VCaP (cell line): ENCODE results near the gene KLRC4.
"Not testable (repeated sequence)": the region's sequence is repeated elsewhere in the genome, so short reads cannot be mapped to it uniquely, and the experiment has no call there.

ENCODE experiments used
- H3K27ac ChIP-seq: fragments of 450-650 bp; 2 replicates; pipeline ENCODE4 v1.5.1; 2017
- TF ChIP-seq, protein P1 (sequence below): fragments of 450-650 bp; conservative IDR thresholded peaks from 2 replicates; pipeline ENCODE4 v1.5.1; 2017; ENCODE audit warnings: mild to moderate bottlenecking, moderate library complexity

The KLRC4 gene, protein sequence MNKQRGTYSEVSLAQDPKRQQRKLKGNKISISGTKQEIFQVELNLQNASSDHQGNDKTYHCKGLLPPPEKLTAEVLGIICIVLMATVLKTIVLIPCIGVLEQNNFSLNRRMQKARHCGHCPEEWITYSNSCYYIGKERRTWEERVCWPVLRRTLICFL

DNA sequence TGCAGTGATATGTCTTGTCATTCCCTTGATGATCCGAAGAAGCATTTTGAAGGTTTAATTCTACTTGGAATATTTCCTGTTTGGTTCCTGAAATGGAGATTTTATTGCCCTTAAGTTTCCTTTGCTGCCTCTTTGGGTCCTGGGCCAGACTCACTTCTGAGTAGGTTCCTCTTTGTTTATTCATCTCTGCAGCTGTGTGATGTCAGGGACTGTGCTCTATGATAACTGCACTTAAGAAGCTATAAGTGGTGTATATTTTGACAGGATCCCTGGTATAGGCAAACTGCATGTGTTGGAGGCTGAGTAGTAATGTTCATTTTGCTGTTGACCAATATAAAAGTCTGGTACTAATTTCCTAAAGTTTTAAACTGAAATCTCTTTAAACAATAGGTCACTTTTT lies at the start of gene KLRC4:
Gene KLRC4 (minus strand): TSS at position 366 of the 400 bp plus-strand sequence. CDS start 182 bp downstream, at position 184.
- TF ChIP-seq, protein P1, sequence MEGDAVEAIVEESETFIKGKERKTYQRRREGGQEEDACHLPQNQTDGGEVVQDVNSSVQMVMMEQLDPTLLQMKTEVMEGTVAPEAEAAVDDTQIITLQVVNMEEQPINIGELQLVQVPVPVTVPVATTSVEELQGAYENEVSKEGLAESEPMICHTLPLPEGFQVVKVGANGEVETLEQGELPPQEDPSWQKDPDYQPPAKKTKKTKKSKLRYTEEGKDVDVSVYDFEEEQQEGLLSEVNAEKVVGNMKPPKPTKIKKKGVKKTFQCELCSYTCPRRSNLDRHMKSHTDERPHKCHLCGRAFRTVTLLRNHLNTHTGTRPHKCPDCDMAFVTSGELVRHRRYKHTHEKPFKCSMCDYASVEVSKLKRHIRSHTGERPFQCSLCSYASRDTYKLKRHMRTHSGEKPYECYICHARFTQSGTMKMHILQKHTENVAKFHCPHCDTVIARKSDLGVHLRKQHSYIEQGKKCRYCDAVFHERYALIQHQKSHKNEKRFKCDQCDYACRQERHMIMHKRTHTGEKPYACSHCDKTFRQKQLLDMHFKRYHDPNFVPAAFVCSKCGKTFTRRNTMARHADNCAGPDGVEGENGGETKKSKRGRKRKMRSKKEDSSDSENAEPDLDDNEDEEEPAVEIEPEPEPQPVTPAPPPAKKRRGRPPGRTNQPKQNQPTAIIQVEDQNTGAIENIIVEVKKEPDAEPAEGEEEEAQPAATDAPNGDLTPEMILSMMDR: no peak
- peak within 1 kb of the TSS; percentile 73 for H3K27ac ChIP-seq

DNA sequence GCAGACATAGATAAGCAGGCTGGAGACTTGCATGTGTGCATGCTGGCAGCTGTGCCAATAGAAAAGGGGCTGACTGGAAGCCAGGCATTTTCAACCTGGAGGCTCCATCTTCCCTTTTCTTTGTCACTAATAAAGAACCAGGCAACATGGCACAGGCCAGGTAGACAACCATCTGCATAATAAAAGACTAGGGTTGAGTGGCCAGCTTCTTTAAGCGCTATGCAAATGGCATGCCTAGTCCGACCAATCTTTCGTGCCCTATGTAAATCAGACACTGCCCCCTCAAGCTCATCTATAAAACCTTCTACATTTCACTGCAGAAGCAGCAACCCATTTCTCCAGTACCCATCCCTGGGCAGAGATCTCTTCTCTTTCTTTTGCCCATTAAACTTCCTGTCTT lies 48.2 kb upstream of the KLRC4 start:
- TF ChIP-seq, protein P1: no peak
- no peak overlapping the region for H3K27ac ChIP-seq

DNA sequence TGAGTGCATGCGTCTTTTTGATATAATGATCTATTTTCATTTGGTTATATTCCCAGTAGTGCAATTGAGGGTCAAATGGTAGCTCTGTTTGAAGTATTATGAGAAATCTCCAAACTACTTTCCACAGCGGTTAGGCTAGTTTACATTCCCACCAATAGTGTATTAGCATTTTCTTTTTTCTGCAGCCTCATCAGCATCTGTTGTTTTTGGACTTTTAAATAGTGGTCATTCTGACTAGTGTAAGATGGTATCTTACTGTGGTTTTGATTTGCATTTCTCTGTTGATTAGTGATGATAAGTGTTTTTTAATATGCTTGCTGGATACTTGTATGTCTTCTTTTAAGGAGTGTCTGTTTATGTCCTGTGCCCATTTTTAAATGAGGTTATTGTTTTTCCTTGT lies 47.3 kb upstream of the KLRC4 start:
- no peak overlapping the region for H3K27ac ChIP-seq
- TF ChIP-seq, protein P1: no peak

DNA sequence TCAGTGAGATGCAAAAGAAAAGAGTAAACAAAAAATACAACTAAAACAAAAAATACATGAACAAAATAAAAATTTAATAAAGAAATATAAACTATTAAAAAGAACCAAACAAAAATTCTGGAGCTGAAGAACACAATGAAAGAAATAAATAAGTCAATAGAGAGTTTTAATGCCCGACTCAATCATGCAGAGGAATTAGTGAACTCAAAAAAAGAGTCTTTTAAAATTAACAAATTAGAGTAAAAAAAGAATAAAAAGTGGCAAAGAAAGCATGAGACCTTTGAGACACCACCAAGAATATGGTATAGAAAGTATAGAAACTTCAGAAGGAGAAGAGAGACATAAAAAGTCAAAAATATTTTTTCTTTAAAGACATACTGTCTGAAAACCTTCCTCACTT lies 46.2 kb upstream of the KLRC4 start:
- TF ChIP-seq, protein P1: no peak
- H3K27ac ChIP-seq: no peak overlapping the region

DNA sequence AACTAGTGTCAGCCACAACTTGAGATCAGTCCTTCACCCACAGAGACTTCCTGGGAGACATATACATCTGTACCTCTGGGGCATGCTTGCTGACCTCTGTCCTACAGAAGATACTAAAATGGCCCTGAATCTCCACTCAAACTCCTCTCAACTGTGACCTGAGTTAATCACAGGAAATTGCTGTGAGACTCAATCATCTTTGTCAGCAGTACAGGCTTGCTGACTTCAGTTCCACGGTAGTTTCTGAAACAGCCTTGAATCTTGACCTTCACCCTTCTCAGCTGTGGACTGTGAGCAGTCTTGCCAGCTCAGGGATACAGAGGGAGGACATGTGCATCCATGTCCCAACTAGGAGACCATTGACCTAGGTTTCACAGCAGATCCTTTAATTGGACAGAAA lies 45.0 kb upstream of the KLRC4 start:
- H3K27ac ChIP-seq: no peak overlapping the region
- TF ChIP-seq, protein P1: no peak

DNA sequence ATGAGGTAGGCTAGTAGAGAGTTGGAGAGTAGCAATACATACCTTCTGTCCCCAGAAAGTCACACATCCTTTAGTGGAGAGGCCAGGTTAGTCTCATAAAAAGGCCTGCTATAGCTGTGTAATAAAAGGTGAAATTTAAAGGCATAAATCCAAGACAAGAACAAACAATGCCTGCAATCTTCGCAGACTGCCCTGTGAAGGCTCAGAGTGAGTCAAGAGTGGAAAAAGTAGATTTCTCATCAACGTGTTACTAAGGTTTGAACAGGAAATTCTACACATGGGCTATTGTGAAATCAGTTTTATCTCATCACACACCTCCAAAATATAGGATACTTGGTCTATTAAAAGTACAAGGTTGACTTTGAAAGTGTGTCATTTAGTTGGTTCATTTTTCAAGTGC lies 43.6 kb upstream of the KLRC4 start, which contains the start of gene KLRC1:
Gene KLRC1 (minus strand): TSS at position 222 of the 400 bp plus-strand sequence. CDS start 2,221 bp downstream, outside the sequence.
- no peak within 1 kb of the TSS for H3K27ac ChIP-seq
- TF ChIP-seq, protein P1: no peak

DNA sequence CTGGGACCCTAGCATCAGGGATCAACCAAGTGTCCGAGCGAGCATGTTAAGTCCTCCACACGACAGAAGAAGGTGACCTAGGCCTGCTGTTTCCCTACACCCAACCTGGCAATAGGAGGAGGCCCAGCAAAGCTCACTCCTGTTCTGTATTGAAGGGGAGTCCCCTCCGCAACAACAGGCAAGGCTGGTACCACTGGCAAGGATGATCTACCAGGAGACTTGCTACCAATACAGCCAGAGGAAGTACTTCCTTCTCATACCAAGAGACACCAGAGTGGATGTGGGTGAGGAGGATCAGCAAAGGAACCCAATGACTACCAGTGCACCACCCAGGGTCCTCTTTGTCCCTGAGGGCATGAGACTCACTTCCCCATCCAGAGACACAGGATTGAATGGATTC lies 38.7 kb upstream of the KLRC4 start:
- no peak overlapping the region for H3K27ac ChIP-seq
- TF ChIP-seq, protein P1: no peak

DNA sequence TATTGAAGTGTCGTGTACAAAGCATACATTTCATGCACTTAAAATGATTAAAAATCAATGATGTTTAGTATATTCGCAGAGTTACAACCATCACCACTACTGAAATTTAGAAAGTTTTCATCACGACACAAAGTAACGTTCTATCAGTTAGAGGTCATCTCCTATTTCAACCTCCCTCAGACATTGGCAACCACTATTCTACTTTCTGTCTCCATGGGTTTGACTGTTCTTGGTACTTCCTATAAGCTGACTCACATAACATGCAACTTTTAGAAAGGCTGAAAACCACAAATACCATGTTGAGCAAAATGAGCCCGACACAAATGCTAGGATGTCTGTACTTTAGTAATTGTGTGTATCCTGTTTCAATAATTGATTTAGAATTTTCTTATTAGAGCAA lies 36.5 kb upstream of the KLRC4 start:
- not testable (repeated sequence) for H3K27ac ChIP-seq

DNA sequence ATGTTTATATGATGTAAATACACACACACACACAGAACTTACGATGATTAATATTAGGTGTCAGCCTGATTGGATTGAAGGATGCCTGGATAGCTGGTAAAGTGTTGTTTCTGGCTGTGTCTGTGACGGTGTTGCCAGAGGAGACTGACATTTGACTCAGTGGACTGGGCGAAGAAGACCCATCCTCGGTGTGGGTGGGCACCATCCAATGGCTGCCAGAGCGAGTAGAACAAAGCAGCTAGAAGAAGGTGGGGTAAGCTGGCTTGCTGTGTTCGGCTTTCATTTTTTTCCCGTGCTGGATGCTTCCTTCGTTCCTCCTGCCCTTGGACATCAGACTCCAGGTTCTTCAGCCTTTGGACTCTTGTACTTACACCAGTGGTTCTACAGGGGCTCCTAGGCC lies 31.6 kb upstream of the KLRC4 start:
- H3K27ac ChIP-seq: not testable (repeated sequence)

DNA sequence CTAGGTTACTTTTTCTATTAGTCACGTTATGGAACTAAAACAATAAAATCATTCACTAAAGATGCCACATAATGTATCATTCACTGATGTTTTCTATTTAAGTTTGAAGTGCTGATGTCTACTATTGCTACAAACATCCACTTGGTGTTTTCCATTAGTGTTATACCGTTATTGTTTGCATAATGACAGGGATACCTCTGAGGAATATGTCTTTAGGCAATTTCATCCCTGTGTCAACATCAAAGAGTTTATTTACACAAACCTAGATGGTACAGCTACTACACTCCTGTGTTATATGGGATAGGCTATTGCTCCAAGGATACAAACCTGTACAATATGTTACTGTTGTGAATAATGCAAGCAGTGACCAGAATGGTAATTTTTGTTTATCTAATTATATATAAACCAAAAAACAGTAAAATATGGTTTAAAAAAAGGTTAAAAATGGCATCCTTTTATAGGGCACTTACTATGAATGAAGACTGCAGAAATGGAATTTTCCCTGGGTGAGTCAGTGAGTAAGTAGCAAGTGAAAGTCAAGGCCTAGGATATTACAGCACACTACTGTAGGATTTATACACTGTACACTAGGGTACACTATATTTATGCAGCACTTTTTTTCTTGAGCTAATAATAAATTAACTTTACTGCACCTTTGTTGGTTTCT lies 30.2 kb upstream of the KLRC4 start:
- H3K27ac ChIP-seq: not testable (repeated sequence)

DNA sequence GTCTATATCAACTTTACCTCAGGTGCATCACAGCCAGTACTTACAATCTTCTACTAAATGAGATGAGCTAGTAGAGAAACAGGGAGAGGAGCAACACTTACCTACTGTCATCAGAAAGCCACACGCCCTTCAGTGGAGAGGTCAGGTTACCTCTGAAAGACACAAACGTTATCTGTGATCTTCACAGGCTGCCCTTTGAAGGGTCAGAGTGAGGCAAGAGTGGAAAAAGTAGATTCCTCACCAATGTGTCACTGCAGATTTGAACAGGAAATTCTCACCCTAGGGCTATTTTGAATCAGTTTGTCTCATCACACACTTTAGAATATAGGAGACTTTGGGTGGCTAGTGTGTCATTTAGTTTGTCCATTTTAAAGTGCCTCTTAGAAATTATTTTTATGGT lies 28.0 kb upstream of the KLRC4 start:
- not testable (repeated sequence) for H3K27ac ChIP-seq

DNA sequence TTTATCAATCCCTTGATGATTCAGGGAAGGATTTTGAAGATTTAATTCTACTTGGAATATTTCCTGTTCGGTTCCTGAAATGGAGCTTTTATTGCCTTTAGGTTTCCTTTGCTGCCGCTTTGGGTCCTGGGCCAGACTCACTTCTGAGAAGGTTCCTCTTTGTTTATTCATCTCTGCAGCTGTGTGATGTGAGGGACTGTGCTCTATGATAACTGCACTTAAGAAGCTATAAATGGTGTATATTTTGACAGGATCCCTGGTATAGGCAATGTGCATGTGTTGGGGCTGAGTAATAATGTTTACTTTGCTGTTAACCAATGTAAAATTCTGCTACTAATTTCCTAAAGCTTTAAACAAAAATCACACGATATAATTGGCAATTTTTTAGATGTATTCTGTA lies 26.3 kb upstream of the KLRC4 start, which contains the start of gene KLRC2:
Gene KLRC2 (minus strand): TSS at position 195 of the 400 bp plus-strand sequence. CDS start 24 bp downstream, at position 171.
- peak within 1 kb of the TSS; percentile 73 for H3K27ac ChIP-seq
